NCI-H510A treated with DMSO at 0.1 percent for 48 hours (cell line): ENCODE results near the gene TMEM191C.
"Not testable (repeated sequence)": the region's sequence is repeated elsewhere in the genome, so short reads cannot be mapped to it uniquely, and the experiment has no call there.

ENCODE experiments used
- DNase-seq: peaks from one replicate; lab custom pipeline; 2025; lab: John Stamatoyannopoulos, UW

TMEM191C gene

DNA sequence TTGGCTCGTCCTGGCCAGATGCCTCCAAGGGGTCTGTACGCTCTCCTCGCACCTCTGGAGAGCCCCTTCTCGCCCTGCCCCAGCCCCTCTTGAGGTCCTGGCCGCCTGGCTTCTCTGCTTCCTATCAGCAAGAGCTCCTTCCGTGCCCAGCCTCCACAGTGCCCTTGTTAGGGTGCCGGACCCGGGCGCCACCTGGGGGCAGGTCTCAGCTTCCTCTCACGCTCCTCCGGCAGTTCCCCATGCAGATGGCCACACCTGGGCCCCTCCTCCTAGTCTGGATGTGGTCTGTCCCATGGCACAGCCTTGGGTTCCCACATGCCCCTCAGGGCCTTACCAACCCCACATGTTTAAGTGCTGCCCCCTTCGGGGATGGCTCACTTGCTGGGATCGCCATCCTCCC, 6.5 kb downstream of the TMEM191C start:
- not testable (repeated sequence) for DNase-seq

DNA sequence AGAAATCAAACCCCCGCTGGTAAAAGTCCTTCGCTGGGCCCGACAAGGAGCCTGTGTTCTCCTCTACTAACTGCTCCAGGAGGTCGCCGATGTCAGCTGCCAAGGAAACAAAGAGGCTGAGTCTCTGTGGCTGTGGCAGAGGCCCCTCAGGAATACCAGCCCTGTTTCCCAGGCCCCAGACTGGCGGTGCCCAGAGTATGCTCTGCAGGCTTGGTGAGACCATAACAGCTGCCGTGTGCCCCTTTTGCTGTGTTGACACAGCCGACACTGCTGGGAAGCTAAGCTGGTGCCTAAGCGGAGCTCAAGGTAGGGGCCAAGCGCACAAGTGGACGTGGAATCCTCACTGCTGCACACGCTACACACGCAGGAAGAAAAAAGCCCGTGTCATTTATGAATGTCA, 16.9 kb downstream of the TMEM191C start:
- DNase-seq: not testable (repeated sequence)

DNA sequence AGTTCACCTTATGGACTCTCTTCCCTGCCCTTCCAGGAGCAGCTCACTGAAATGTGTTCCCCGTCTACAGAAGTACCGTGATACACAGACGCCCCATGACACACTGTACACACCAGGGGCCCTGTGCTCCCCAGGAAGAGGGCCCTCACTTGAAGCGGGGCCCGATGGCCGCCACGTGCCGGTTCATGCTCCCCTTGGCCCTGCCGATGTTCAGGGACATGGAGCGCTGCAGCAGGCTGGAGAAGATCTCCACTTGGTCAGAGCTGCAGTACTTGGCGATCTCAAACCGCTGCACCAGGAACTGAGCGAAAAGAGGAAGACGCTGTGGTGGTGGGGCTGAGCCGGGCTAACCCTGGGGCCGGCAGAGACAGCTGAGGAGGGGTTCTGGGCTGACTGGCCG, 20.5 kb downstream of the TMEM191C start:
- not testable (repeated sequence) for DNase-seq

DNA sequence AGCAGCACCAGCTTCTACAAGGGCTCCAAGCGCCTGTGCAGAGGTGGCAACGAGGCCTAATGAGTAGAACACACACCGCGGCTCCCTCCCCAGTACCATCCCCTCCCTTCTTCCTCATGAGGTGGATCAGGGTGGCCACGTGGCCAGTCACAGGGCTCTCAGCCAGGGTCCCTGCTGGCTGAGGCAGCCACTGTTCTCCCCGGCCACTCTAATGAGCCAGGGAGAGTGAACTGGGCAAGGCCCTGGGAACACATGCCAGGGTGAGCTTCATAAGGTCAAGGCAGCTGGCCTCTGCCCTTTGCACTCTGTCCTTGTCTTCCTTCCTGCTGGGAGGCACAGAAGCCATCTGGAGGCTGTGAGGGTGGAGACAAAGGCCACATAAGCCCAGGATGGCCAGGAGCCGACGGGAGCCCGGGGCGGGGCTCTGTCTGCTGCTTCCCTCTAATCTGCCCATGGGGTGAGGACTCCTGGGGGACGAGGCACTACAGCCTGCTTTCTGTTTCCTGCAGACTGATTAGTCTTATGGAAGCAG, 22.0 kb downstream of the TMEM191C start:
- DNase-seq: not testable (repeated sequence)

DNA sequence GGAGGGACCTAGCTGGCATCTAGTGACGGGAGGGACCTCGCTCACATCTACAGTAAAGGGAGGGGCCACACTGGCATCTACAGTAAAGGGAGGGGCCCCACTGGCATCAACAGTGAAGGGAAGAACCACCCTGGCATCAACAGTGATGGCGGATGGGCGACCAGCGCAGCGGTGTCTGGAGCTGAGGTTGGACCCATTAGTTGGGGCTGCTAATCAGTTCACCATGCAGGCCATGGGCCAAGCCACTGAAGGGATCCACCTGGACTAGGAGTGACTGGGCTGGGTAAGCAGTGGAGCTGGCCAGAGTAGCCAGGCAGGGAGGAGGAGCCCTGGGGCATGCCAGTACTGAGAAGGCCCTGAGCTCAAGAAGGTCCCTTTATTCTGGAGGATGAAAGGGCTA, 23.4 kb downstream of the TMEM191C start:
- DNase-seq: not testable (repeated sequence)

DNA sequence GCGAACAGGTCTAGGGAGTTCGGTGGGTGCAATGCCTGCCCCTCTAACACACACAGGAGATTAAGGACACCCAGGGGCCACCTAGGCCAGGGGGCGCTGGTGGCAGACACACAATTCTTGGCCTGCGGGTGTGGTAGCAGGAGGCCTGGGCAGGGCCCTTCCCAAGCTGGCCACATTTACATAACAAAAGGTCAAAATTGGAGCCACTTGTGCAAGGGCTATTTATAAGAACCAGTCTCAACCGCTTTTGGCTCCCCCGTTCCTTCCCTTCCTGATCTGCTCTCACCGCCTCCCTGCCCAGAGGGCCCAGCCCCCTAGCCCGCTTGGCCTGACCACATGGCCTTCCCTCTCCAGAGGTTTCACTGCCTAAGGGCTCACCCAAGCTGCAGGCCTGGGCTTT, 25.1 kb downstream of the TMEM191C start:
- DNase-seq: not testable (repeated sequence)

DNA sequence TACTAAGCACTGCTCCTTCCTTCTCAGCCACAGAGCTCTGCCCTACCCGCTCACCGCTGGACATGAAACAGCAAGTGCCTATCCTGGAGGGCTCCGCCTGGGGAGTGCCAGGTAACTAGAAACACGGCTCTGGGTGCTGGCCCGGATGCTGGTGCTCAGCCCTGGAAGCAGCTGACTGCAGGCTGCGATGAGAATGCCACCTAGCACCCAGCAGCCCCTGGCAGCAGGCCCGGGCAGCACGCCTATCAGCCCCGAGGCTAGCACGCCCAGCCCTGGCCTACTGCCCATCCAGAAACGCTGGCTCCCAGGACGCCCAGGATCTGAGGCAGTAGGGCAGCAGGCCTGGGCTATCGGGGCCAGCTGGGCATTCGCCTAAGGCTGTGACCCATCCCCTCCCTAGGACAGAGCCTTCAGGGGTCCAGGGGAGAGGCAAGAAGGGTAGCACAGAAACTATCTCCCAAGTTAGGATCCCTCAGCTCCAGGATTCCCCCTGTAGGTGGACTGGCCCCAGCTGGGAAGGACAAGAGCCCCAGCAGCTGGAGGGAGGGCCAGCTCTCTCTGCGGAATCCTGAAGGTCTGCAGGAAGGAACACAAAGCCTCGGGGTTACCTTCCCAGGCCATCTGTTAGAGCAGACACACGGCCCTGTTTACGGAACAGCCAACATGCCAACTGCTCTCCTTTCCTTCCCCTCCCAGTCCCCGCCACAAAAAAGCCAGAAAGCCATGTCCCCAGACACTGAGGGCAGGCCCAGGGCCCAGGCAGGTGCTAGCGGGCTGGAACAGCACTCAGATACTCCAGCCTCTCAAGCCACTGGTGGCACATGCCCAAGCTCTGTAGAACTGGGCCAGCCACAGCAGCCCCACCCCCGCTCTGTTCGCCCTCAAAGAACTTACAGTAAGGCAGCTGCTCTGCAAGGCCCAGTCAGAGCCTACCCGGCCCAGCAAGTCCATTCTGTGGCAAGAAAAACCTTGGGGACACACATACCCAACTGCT, 26.9 kb downstream of the TMEM191C start:
- not testable (repeated sequence) for DNase-seq

DNA sequence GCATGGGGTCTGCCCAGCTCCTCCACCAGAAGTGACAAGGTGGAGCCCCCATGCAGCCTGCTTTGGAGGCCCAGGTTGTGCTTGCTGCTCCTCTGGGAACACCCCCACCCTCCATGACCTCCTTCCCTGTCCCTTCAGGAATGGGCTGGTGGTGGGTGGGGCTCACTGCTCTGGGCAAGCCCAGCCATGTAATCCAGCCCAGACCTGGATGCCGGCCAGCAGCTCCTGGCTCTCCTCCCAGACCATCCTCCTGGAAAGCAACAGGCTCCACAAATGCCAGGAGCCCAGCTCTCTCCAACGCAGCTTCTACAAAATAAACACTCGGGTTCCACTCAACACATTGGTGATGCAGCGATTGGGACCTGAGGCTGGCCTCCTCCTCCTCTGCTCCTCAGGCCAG, 30.8 kb downstream of the TMEM191C start:
- DNase-seq: not testable (repeated sequence)

DNA sequence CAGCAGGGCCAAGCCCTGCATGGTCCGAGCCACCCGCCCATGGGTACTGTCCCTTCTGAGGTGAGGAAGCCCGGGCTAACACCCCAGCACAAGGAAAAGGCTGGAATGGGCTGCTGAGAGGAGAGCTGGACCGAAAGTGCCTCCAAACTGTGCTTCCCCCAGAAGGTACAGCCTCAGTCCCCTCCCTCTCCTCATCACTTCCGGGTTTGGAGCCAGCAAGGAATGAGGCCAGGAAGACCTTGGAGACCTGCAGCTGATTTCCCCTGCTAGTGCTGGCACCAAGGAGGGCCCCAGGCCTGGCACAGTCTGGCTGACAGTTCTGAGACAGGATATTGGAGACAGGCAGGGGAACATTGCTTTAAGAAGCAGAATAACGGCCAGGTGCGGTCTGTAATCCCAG, 31.3 kb downstream of the TMEM191C start:
- DNase-seq: not testable (repeated sequence)

DNA sequence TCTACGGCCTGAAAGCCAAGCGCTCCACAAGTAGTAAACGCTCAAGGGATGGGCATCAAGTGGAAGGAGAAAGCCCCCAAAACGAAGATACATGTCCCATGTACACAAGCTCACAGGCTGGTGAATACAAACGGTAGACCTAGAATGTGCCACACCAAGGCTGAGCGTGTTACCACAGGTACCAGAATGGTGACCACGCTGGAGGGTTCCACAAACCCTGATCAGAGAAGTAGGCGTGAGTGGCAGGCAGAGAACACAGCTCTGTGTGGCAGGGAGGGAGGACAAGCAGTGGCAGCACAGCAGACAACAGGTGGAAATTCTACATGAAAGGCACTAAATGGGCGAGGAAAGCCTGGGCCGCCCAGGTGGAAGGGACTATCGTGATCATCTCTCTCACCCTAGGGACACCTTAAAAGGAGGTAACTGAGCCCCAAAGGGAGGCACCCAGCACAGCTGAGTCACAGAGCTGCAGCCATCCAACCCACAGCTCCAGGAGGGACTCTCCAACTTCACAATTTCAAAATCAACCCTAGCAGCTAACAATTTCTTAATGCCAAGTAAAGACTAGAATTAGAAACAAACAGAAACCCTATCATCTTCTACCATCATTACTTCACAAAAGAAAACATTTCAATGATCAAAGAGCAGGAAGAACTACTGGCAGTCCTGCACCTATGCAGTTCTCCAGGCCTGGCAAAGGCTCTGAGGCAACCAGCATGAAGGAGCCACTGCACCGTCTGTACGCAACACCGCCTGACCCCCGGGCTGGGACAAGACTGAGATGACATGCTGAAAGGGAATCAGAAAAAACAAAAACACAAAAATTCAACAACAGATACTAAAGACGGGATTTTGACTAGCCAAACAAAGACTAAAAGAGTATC, 32.7 kb downstream of the TMEM191C start:
- DNase-seq: not testable (repeated sequence)

DNA sequence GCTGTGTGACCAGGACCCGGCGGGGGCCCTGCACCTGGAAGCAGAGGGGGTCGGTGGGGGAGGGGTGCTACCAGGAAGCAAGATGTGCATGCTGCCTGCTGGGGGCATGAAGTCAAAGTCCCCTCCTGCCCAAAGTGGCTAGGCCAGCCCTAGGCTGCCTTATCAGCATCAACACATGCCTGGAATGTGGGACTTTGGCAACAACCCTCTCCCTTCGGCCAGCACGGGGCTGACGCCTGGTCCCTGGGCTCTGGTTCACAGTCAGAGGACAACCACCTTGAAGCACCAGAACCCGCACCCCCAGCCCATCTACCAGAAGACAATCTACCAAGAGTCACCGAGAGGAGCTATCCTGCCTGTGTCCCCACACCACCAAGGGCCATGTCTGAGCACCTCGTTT, 43.2 kb downstream of the TMEM191C start:
- DNase-seq: not testable (repeated sequence)

DNA sequence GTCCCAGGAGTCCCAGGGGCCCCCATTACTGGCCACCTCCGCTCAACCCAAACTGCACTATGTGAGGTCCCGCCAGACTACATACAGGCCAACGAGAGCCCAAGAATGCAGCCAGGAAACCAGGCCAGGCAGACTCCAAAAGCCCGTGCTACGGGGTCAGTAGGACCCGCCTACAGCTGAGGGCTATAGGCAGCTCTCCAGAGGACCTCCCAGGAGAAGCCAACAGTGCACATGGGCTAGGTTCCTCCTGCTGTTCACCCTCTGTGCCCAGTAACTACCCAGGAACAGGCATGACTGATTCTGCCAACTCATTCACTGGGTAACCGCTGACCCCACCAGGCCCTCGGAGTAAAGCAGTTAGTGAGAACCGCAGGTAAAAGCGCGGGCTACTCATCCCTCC, 44.8 kb downstream of the TMEM191C start:
- not testable (repeated sequence) for DNase-seq

DNA sequence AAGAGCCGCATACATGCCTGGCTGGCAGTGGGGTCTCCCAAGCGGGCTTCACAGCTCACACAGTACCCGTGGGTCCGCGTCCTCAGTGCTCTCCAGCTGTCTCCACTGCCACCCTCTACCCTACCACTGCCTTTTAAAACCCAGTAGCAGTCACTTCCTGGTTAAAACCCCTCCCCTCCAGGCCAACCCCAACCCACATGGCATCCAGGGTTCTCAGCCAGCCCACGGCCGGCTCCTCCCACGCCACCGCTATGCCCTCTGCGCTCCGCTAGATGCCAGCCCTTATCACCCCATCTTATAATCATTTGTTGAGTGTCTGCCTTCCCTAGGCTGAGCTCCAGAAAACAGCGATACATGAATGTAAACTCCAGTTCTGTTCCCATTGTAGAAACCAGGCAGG, 46.9 kb downstream of the TMEM191C start:
- not testable (repeated sequence) for DNase-seq

DNA sequence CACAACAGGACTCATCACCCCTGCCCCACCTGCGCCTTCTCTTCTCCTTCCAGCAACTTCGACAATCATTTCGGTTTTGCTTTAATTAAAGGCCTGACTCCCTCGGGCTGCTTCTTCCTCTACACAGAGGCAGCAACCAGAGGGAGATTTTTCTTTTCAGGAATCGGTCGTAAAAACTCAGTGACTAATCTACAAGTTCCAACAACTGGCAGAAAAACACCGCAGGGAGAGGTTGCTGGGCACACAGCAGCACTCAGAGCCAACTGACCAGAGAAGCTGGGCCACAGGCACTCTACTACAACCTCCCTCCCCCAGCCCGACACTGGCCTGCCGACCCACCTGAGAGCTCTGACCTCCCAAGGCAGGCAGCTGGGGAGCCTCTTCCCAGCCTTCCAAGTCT, 48.0 kb downstream of the TMEM191C start:
- DNase-seq: not testable (repeated sequence)

DNA sequence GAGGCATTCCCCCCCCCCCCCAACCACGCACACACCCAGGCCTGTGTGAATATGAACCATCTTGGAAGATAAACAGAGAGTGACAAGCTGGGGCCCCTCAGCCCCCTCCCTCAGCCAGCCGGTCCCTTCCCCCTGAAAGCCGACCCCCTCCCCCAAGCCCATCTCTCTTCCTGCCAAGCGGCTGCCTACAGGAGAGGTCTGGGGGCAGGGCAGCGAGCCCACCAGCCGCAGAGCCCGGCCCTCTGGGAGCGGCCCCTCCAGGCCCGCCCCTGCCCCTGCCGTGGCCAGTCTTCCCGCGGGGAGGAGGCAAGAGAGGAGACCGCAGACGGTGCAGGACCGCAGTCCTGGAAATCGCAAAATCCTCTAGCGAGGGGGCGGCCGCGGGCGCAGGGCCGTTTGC, 49.3 kb downstream of the TMEM191C start:
- not testable (repeated sequence) for DNase-seq

DNA sequence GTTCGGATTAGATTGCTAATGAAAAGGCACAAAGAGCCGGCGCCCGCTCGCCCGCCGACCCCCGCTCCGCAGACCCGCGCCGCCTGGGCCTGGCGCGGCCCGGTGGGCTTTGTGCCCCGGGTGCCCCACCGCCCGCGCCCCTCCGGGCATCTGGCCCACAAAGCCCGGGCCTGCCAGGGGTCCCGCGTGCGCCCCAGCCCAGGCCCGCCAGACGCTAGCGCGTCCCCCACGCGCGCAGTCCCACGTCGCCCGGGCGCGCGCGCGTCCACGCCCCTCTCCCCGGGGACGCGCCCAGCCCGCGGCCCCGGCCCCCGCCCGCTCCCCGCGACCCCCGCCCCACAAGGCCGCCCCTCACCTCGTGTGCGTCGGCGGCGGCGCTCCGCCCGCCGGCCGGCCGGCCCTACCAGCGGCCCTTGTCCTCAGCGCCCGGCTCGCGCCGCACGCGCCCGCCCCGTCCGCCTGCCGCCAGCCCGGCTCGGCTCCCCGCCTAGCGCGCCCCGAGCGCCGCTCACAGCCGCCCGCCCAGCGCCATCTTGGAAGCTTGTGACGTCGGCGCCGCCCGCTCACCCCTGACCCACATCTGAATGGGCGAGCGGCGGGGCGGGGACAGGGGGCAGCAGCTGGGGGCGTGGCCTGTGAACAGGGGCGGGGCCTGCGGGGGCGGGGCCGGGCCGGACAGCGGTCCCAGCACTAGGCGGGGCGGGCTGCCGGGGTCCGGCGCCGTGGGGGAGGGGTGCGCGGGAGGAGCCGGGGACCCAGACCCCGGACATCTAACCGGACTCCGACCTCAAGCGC, 50.0 kb downstream of the TMEM191C start:
- DNase-seq: not testable (repeated sequence)
